Activated B cell treated with CpG ODN at 0.5 μM for 24 hours (primary cell): ENCODE results near the gene EEF1G. TPM values are rescaled to one million over a fixed set of nuclear protein-coding genes. Genes with fewer than 3 reads are reported as not detected.
A peak's percentile ranks its signal among the peaks of the same experiment; 100 is the strongest.
"Not testable (repeated sequence)": the region's sequence is repeated elsewhere in the genome, so short reads cannot be mapped to it uniquely, and the experiment has no call there.

Experiments
- ATAC-seq: fragments of 200-7000 bp; cut with Tn5 transposase; one replicate; pipeline ENCODE4 v1.10.0; 2021; ENCODE audit warnings: low read depth, mild to moderate bottlenecking, moderate library complexity
- CTCF ChIA-PET: fragments of 350-600 bp; sonication (Branson Sonifier 250); formaldehyde crosslinking; loops from one replicate; lab custom pipeline; 2021; ENCODE audit warnings: antibody characterized with exemption; lab: Charles Lee
- POLR2A ChIA-PET: fragments of 350-600 bp; sonication (Branson Sonifier 250); formaldehyde crosslinking; loops from one replicate; lab custom pipeline; 2021; ENCODE audit warnings: antibody characterized with exemption; lab: Charles Lee
- DNase-seq: peaks from one replicate; pipeline ENCODE4 v3.0.0; 2022
- H3K27ac Mint-ChIP-seq: one replicate; pipeline ENCODE4 v1.8.0; 2020; ENCODE audit warnings: mixed read lengths
- H3K27me3 Mint-ChIP-seq: one replicate; pipeline ENCODE4 v1.8.0; 2021; ENCODE audit warnings: mixed read lengths
- H3K36me3 Mint-ChIP-seq: one replicate; pipeline ENCODE4 v1.8.0; 2021; ENCODE audit warnings: low read depth, mixed read lengths
- H3K4me1 Mint-ChIP-seq: one replicate; pipeline ENCODE4 v1.8.0; 2021; ENCODE audit warnings: mixed read lengths
- H3K4me3 Mint-ChIP-seq: one replicate; pipeline ENCODE4 v1.8.0; 2020; ENCODE audit warnings: mild to moderate bottlenecking, mixed read lengths
- H3K9me3 Mint-ChIP-seq: one replicate; pipeline ENCODE4 v1.8.0; 2020; ENCODE audit warnings: mixed read lengths
- intact Hi-C: fragments of 100-400 bp; cut with micrococcal nuclease; formaldehyde crosslinking; loops from one replicate; pipeline ENCODE4 v1.15.1; 2024
- total RNA-seq: library from RNA; stranded (reverse); gene quantifications from 2 replicates; pipeline ENCODE4 v1.2.3, GENCODE V29; 2022
- TF ChIP-seq, protein P1 (sequence below): fragments of 200-600 bp; IDR thresholded peaks from one replicate; pipeline ENCODE4 v1.8.0; 2022; ENCODE audit warnings: antibody characterized with exemption, mild to moderate bottlenecking

The EEF1G gene
- total RNA-seq, 1 donor from 2014 or later: 2,373 TPM

- intact Hi-C loops: loop anchor here (5.0 to 10.0 kb wide), 4 partner anchors 585 to 1640 kb away; partner anchors contain the start of genes FTH1 and TMEM109
- Mint-ChIP-seq H3K4me1 (peaks cover 83% of the 10 kb centered on the region), H3K4me3 (peak overlapping the region; percentile 69), H3K9me3 (no peaks in the 10 kb centered on the region), H3K27ac (peak overlapping the region; percentile 99), H3K27me3 (no peaks in the 10 kb centered on the region), H3K36me3 (peaks cover 6% of the 10 kb centered on the region)
- DNase-seq: no peak
- ChIA-PET CTCF (interaction anchor here (0.9 to 11.9 kb wide), 5 partner anchors 8 to 158 kb away, joined by 3 to 192 read pairs (median 5); partner anchors contain the start of gene EEF1G), POLR2A (interaction anchor here (0.6 to 7.4 kb wide), 30 partner anchors 12 to 1191 kb away, joined by 3 to 183 read pairs (median 6); partner anchors contain the start of genes B3GAT3, BSCL2, C11orf98 and CSKMT)
- TF ChIP-seq, protein P1, sequence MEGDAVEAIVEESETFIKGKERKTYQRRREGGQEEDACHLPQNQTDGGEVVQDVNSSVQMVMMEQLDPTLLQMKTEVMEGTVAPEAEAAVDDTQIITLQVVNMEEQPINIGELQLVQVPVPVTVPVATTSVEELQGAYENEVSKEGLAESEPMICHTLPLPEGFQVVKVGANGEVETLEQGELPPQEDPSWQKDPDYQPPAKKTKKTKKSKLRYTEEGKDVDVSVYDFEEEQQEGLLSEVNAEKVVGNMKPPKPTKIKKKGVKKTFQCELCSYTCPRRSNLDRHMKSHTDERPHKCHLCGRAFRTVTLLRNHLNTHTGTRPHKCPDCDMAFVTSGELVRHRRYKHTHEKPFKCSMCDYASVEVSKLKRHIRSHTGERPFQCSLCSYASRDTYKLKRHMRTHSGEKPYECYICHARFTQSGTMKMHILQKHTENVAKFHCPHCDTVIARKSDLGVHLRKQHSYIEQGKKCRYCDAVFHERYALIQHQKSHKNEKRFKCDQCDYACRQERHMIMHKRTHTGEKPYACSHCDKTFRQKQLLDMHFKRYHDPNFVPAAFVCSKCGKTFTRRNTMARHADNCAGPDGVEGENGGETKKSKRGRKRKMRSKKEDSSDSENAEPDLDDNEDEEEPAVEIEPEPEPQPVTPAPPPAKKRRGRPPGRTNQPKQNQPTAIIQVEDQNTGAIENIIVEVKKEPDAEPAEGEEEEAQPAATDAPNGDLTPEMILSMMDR: no peak
- no peak for ATAC-seq
These were observed 21.1 kb downstream of the EEF1G start for GRCh38 chr11:62552485-62553079.

GRCh38 chr11:62550478-62550877 is 23.2 kb downstream of the EEF1G start:
- Mint-ChIP-seq H3K4me1 (peaks cover 68% of the 10 kb centered on the region), H3K27ac (peak overlapping the region; percentile 99)
- not testable (repeated sequence) for H3K27me3 Mint-ChIP-seq, ATAC-seq, H3K36me3 Mint-ChIP-seq, H3K9me3 Mint-ChIP-seq, H3K4me3 Mint-ChIP-seq, DNase-seq
- ChIA-PET POLR2A (interaction anchor here (0.6 to 7.4 kb wide), 10 partner anchors 10 to 586 kb away, joined by 3 to 183 read pairs (median 4); partner anchors contain the start of genes C11orf98, CSKMT, EEF1G and MTA2), CTCF (interaction anchor here (2.1 to 11.9 kb wide), 2 partner anchors 8 to 126 kb away, joined by 13 to 192 read pairs; no protein-coding TSS in a partner anchor)
- intact Hi-C loops: loop anchor here (5.0 to 10.0 kb wide), 4 partner anchors 583 to 1638 kb away; partner anchors contain the start of genes FTH1 and TMEM109

GRCh38 chr11:62548545-62549335 is 25.0 kb downstream of the EEF1G start:
- H3K4me3 Mint-ChIP-seq: no peak overlapping the region
- intact Hi-C loops: no loop called here
- H3K9me3 Mint-ChIP-seq: no peaks in the 10 kb centered on the region
- ChIA-PET CTCF (interaction anchor here (11.6 kb wide), 1 partner anchor 125 kb away, joined by 159 read pairs; no protein-coding TSS in a partner anchor), POLR2A (interaction anchor here (2.5 to 7.4 kb wide), 2 partner anchors 8 to 9 kb away, joined by 22 to 183 read pairs; no protein-coding TSS in a partner anchor)
- peaks cover 64% of the 10 kb centered on the region for H3K4me1 Mint-ChIP-seq
- DNase-seq (no peak), ATAC-seq (no peak)
- H3K36me3 Mint-ChIP-seq: peaks cover 10% of the 10 kb centered on the region
- H3K27me3 Mint-ChIP-seq: no peaks in the 10 kb centered on the region
- TF ChIP-seq, protein P1: no peak
- H3K27ac Mint-ChIP-seq: no peak overlapping the region

DNA sequence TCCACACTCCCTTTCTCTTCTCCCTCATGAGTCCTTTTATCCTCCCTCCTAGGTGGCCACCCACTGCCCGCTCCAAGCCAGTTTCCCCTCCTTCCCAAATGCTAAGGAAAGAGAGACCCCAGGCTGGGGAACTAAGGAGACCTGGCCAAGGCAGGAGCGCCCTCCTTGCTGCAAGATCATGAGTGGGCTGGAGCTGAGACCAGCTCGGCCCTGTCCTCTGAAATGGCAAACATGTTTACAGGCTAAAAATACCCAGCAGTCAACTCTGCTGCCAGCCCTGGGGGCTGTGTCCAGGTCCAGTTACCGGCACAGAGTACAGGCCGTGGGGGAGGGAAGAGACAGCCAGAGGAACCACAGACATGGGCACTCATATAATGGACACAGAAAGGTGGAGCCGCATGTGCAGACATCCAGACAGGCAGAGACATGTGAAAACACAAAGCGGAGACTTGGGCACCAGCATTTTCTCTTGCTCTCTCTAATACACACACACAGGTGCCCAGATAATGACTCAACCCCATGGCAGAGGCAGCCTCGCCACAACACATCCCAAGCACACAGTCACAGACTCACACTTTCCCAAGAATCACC is 25.9 kb downstream of the EEF1G start:
- H3K27me3 Mint-ChIP-seq: no peaks in the 10 kb centered on the region

More for the DNA sequence above, 25.9 kb downstream of the EEF1G start:
- H3K36me3 Mint-ChIP-seq: peaks cover 10% of the 10 kb centered on the region
- ATAC-seq (no peak), DNase-seq (no peak)
- ChIA-PET CTCF (interaction anchor here (0.9 to 11.6 kb wide), 2 partner anchors 9 to 125 kb away, joined by 3 to 159 read pairs; no protein-coding TSS in a partner anchor), POLR2A (interaction anchor here (1.0 to 7.5 kb wide), 5 partner anchors 8 to 733 kb away, joined by 5 to 73 read pairs (median 12); partner anchors contain the start of genes EEF1G and TUT1)
- H3K9me3 Mint-ChIP-seq: no peaks in the 10 kb centered on the region
- TF ChIP-seq, protein P1: no peak
- H3K27ac Mint-ChIP-seq: peak overlapping the region; percentile 56
- intact Hi-C loops: no loop called here
- H3K4me3 Mint-ChIP-seq: peak overlapping the region; percentile 81
- peaks cover 64% of the 10 kb centered on the region for H3K4me1 Mint-ChIP-seq
